ENCODE data around the gene RBBP6. TPM values are rescaled to one million over a fixed set of nuclear protein-coding genes. Genes with fewer than 3 reads are reported as not detected.

Gene RBBP6
- total and polyA plus RNA-seq, 9 of the 15 experiments (the other 6 are each of a cell fraction or from before 2014, with no cell fraction given) = 19.2 to 76.6 (median 42.7) TPM

DNA sequence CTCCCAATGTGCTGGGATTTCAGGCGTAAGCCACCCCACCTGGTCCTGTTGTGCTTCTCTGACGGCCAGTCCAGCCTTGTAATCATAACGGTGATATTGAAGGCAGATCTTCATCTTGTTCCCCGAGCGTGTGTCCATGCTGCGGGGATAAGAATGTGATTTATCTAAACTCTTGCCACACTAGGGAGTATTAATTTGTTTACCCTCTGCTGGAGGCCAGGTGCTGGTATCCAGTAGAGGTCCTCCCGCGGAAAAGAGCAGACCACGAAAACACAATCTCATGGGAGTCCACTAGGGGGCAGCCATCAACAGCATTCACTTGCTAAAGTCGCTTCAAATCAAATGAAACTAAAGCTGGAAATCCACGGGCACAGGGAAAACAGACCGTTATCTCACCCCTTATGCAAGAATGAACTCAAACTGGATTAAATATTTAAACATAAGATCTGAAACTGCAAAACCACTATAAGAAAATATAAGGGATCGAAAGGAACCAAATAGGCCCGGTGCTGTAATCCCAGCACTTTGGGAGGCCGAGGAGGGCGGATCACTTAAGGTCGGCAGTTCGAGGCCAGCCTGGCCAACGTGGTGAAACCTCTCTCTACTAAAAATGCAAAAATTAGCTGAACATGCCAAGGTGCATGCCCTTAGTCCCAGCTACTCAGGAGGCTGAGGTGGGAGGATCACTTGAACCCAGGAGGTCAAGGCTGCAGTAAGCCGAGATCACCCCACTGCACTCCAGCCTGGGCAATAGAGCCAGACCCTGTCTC lies 22.3 kb upstream of the RBBP6 start (continued):
- TF ChIP-seq, protein P1, sequence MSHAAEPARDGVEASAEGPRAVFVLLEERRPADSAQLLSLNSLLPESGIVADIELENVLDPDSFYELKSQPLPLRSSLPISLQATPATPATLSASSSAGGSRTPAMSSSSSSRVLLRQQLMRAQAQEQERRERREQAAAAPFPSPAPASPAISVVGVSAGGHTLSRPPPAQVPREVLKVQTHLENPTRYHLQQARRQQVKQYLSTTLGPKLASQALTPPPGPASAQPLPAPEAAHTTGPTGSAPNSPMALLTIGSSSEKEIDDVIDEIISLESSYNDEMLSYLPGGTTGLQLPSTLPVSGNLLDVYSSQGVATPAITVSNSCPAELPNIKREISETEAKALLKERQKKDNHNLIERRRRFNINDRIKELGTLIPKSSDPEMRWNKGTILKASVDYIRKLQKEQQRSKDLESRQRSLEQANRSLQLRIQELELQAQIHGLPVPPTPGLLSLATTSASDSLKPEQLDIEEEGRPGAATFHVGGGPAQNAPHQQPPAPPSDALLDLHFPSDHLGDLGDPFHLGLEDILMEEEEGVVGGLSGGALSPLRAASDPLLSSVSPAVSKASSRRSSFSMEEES (CRISPR knock-in tag; IDR thresholded peaks at IDR 0.05) = no peak
- TF ChIP-seq, protein P2, sequence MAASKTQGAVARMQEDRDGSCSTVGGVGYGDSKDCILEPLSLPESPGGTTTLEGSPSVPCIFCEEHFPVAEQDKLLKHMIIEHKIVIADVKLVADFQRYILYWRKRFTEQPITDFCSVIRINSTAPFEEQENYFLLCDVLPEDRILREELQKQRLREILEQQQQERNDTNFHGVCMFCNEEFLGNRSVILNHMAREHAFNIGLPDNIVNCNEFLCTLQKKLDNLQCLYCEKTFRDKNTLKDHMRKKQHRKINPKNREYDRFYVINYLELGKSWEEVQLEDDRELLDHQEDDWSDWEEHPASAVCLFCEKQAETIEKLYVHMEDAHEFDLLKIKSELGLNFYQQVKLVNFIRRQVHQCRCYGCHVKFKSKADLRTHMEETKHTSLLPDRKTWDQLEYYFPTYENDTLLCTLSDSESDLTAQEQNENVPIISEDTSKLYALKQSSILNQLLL (CRISPR knock-in tag; IDR thresholded peaks at IDR 0.05; ENCODE audit: borderline replicate concordance) = no peak
- TF ChIP-seq, protein P3, sequence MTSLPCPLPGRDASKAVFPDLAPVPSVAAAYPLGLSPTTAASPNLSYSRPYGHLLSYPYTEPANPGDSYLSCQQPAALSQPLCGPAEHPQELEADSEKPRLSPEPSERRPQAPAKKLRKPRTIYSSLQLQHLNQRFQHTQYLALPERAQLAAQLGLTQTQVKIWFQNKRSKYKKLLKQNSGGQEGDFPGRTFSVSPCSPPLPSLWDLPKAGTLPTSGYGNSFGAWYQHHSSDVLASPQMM (CRISPR knock-in tag; IDR thresholded peaks at IDR 0.05) = no peak
- TF ChIP-seq SRSF7 (optimal IDR thresholded peaks at IDR 0.05; ENCODE audit: low read depth, low read length) = no peak
- TF ChIP-seq TFAM (CRISPR knock-in tag; conservative IDR thresholded peaks at IDR 0.05) = no peak
- TF ChIP-seq PHF8 (IDR thresholded peaks at IDR 0.05; ENCODE audit: borderline replicate concordance, low read length) = no peak
- no peak for TF ChIP-seq GATAD2A (IDR thresholded peaks at IDR 0.05)
- TF ChIP-seq FOSL1 (tag; conservative IDR thresholded peaks at IDR 0.05) = no peak
- TF ChIP-seq C11orf30 (IDR thresholded peaks at IDR 0.05; ENCODE audit: low read depth) = no peak
- no peak for TF ChIP-seq ZNF134 (CRISPR knock-in tag; conservative IDR thresholded peaks at IDR 0.05)
- no peak for TF ChIP-seq ZNF780A (CRISPR knock-in tag; IDR thresholded peaks at IDR 0.05)
- peak; percentile 38; the same call in 1 of the 2 replicates for TF ChIP-seq ATF7 (IDR thresholded peaks at IDR 0.05)
- TF ChIP-seq RAD21 (CRISPR knock-in tag; conservative IDR thresholded peaks at IDR 0.05 in 1 of 2, IDR thresholded peaks at IDR 0.05 in 1 of 2) = peak; percentile 85 to 87
- no peak for TF ChIP-seq HLTF (IDR thresholded peaks at IDR 0.05)
